ENCODE results near the gene GTF2E1.

DNA sequence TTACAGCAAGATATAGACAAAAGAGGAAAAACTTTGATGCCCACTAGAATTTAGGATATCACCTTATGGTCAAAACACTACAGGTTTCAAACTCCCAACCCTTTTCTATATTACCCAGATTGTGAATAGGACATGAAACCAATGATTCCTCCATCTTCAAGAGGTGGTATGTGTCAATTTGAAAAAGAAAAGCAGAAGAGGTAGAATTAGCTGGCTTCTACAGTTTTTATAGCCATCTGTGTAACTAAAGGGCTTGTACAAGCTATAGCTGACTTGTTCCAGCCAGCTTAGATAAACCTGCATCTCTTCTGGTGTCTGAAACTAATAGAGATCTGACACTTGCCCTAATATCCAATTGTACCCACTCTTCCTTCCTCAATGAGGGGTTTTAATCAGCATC lies 35.6 kb upstream of the GTF2E1 start:
- TF ChIP-seq ZZZ3 (IDR thresholded peaks at IDR 0.05; ENCODE audit: control insufficient read depth, insufficient read length, low read depth) (no peak), GABPA (IDR thresholded peaks at IDR 0.05; ENCODE audit: low read depth) (no peak), TCF12 (IDR thresholded peaks at IDR 0.05; ENCODE audit: low read depth, low read length) (no peak), EZH2 (IDR thresholded peaks at IDR 0.05; ENCODE audit: borderline replicate concordance, control insufficient read depth, low read depth, low read length) (no peak), E2F8 (IDR thresholded peaks at IDR 0.05; ENCODE audit: low read depth, partially characterized antibody) (no peak), ESRRA (IDR thresholded peaks at IDR 0.05; ENCODE audit: low read length) (no peak), CTCF (IDR thresholded peaks at IDR 0.05 in 2 of 3, conservative IDR thresholded peaks at IDR 0.05 in 1 of 3; ENCODE audit: control insufficient read depth in 2 of 3, extremely low read depth in 1 of 3, insufficient read depth in 1 of 3, low read depth in 3 of 3, low read length in 3 of 3) (no peak), CBX5 (IDR thresholded peaks at IDR 0.05; ENCODE audit: low read depth) (no peak), TAF1 (IDR thresholded peaks at IDR 0.05; ENCODE audit: borderline replicate concordance, low read depth, low read length) (no peak)
- TF ChIP-seq, protein P1, sequence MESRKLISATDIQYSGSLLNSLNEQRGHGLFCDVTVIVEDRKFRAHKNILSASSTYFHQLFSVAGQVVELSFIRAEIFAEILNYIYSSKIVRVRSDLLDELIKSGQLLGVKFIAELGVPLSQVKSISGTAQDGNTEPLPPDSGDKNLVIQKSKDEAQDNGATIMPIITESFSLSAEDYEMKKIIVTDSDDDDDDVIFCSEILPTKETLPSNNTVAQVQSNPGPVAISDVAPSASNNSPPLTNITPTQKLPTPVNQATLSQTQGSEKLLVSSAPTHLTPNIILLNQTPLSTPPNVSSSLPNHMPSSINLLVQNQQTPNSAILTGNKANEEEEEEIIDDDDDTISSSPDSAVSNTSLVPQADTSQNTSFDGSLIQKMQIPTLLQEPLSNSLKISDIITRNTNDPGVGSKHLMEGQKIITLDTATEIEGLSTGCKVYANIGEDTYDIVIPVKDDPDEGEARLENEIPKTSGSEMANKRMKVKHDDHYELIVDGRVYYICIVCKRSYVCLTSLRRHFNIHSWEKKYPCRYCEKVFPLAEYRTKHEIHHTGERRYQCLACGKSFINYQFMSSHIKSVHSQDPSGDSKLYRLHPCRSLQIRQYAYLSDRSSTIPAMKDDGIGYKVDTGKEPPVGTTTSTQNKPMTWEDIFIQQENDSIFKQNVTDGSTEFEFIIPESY (IDR thresholded peaks at IDR 0.05) = no peak
- TF ChIP-seq, protein P2, sequence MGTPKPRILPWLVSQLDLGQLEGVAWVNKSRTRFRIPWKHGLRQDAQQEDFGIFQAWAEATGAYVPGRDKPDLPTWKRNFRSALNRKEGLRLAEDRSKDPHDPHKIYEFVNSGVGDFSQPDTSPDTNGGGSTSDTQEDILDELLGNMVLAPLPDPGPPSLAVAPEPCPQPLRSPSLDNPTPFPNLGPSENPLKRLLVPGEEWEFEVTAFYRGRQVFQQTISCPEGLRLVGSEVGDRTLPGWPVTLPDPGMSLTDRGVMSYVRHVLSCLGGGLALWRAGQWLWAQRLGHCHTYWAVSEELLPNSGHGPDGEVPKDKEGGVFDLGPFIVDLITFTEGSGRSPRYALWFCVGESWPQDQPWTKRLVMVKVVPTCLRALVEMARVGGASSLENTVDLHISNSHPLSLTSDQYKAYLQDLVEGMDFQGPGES (IDR thresholded peaks at IDR 0.05) = no peak
